K562 (cell line): ENCODE data around the gene PTPRZ1. TPM values are rescaled to one million over a fixed set of nuclear protein-coding genes. Genes with fewer than 3 reads are reported as not detected.

Experiments
- ATAC-seq: fragments of 200-7000 bp; cut with Tn5 transposase; 3 replicates; pipeline ENCODE4 v1.9.1; 2020; ENCODE audit warnings: moderate library complexity
- BruUV-seq: library from RNA; stranded (reverse); fragments of 400-500 nt; replicated peaks from 2 replicates; lab custom pipeline; 2021; lab: Mats Ljungman, UMichigan
- CTCF ChIA-PET: fragments of 300-600 bp; formaldehyde crosslinking; extraction: SDS; loops from one replicate; lab custom pipeline; 2021; ENCODE audit warnings: low intra/inter-chr PET ratio; lab: Yijun Ruan, JAX
- POLR2A ChIA-PET: fragments of 300-600, 350-650 bp; sonication (Branson Sonifier 250); formaldehyde crosslinking; extraction: SDS; loops from one replicate; lab custom pipeline; 2021; ENCODE audit warnings: antibody characterized with exemption, inconsistent platforms; lab: Yijun Ruan, JAX
- DNase-seq, 4 experiments: peaks; one replicate each; pipeline versions ENCODE4 v3.0.0 to v3.0.0-alpha.2; 2011 to 2018; ENCODE audit warnings: low spot score in 3 of 4, mixed read lengths in 3 of 4; ENCODE audit errors: extremely low read depth in 1 of 4
- FAIRE-seq: peaks from 2 replicates; lab custom pipeline; 2011; peaks lifted over from hg19 to GRCh38; lab: Jason Lieb, UNC
- H2AFZ ChIP-seq: 2 replicates; pipeline ENCODE4 v1.6.0; 2011; ENCODE audit warnings: low read depth, low read length, control low read depth, inconsistent platforms
- H3K27ac ChIP-seq: fragments of 200-600 bp; 3 replicates; pipeline ENCODE4 v1.8.0; 2011; ENCODE audit warnings: low read depth, mild to moderate bottlenecking, control low read depth, inconsistent platforms, low read length, moderate library complexity, mixed read lengths; ENCODE audit errors: extremely low read depth
- H3K27me3 ChIP-seq, 2 experiments: fragments of 300-600 bp in 1 of 2; 2 replicates in 1 of 2; 3 replicates in 1 of 2; pipeline versions ENCODE4 v1.6.0 to v1.8.0; 2011; ENCODE audit warnings: inconsistent platforms in 2 of 2, low read length in 2 of 2, mild to moderate bottlenecking in 1 of 2, mixed read lengths in 1 of 2, moderate library complexity in 1 of 2; ENCODE audit not compliant: control insufficient read depth in 2 of 2, insufficient read depth in 2 of 2
- H3K36me3 ChIP-seq: fragments of 300-600 bp; 3 replicates; pipeline ENCODE4 v1.8.0; 2011; ENCODE audit warnings: mild to moderate bottlenecking, low read length, inconsistent platforms; ENCODE audit not compliant: control insufficient read depth, insufficient read depth
- H3K4me1 ChIP-seq, 2 experiments: fragments of 200-600 bp in 1 of 2; replicated peaks in 1 of 2; 2 replicates in 1 of 2; 3 replicates in 1 of 2; pipeline versions ENCODE4 v1.5.1 to v1.8.0; 2011; ENCODE audit warnings: inconsistent platforms in 2 of 2, low read length in 2 of 2, mild to moderate bottlenecking in 1 of 2, mixed read lengths in 1 of 2, moderate library complexity in 1 of 2; ENCODE audit not compliant: control insufficient read depth in 2 of 2, insufficient read depth in 2 of 2
- H3K4me2 ChIP-seq: 2 replicates; pipeline ENCODE4 v1.6.1; 2011; ENCODE audit warnings: low read length, control low read depth, inconsistent platforms, mixed read lengths; ENCODE audit not compliant: insufficient read depth
- H3K4me3 ChIP-seq: fragments of 200-600 bp; sonication (generic), shearing (Covaris generic); 2 replicates; pipeline ENCODE4 v1.5.1; 2016; ENCODE audit warnings: control low read depth, inconsistent platforms
- H3K79me2 ChIP-seq: fragments of 200-600 bp; 3 replicates; pipeline ENCODE4 v1.8.0; 2011; ENCODE audit warnings: low read length, inconsistent platforms; ENCODE audit not compliant: control insufficient read depth, insufficient read depth
- H3K9ac ChIP-seq, 2 experiments: 2 replicates each; pipeline versions ENCODE4 v1.6.0 to v1.6.1; 2011; ENCODE audit warnings: low read depth in 2 of 2, low read length in 2 of 2, control low read depth in 1 of 2, inconsistent platforms in 1 of 2, mild to moderate bottlenecking in 1 of 2, mixed read lengths in 1 of 2; ENCODE audit not compliant: insufficient read depth in 1 of 2
- H3K9me1 ChIP-seq: one replicate; pipeline ENCODE4 v1.6.0; 2011; ENCODE audit warnings: inconsistent platforms, mild to moderate bottlenecking, low read length, moderate library complexity; ENCODE audit not compliant: control insufficient read depth, insufficient read depth
- H3K9me3 ChIP-seq: replicated peaks from 2 replicates; pipeline ENCODE4 v1.5.1; 2011; ENCODE audit warnings: low read depth, low read length, inconsistent platforms; ENCODE audit not compliant: control insufficient read depth, insufficient read depth
- H4K20me1 ChIP-seq: replicated peaks from 2 replicates; pipeline ENCODE4 v1.6.1; 2011; ENCODE audit warnings: low read length, inconsistent platforms, mixed read lengths; ENCODE audit not compliant: control insufficient read depth, insufficient read depth
- DEAF1 ChIP-seq: fragments of 450-650 bp; formaldehyde crosslinking; IDR thresholded peaks from 2 replicates; pipeline ENCODE4 v1.4.0; 2020; ENCODE audit warnings: mild to moderate bottlenecking, moderate library complexity
- MAFG ChIP-seq: fragments of 450-650 bp; conservative IDR thresholded peaks from 2 replicates; pipeline ENCODE4 v1.6.1; 2016; ENCODE audit warnings: missing genetic modification characterization, missing compliant biosample characterization
- MCM7 ChIP-seq, 2 experiments: fragments of 450-650 bp; IDR thresholded peaks; 2 replicates each; pipeline ENCODE4 v1.6.1; 2016 to 2018
- RBFOX2 ChIP-seq: fragments of 200-400 bp; formaldehyde crosslinking; IDR thresholded peaks from 2 replicates; pipeline ENCODE4 v1.6.1; 2017; ENCODE audit warnings: low read depth, mild to moderate bottlenecking, low read length, moderate library complexity
- SNRNP70 ChIP-seq: fragments of 200-400 bp; formaldehyde crosslinking; optimal IDR thresholded peaks from 2 replicates; pipeline ENCODE3; 2017; ENCODE audit warnings: low read depth, low read length
- TSC22D4 ChIP-seq: fragments of 450-650 bp; IDR thresholded peaks from 2 replicates; pipeline ENCODE4 v1.6.1; 2016; ENCODE audit warnings: missing genetic modification characterization, missing biosample characterization, control low read depth
- ZBTB8A ChIP-seq: fragments of 450-650 bp; IDR thresholded peaks from 2 replicates; pipeline ENCODE4 v1.6.1; 2018; ENCODE audit warnings: mild to moderate bottlenecking, moderate library complexity; ENCODE audit not compliant: partially characterized antibody
- ZEB2 ChIP-seq: fragments of 450-650 bp; IDR thresholded peaks from 2 replicates; pipeline ENCODE4 v1.6.1; 2016
- ZNF212 ChIP-seq: fragments of 450-650 bp; formaldehyde crosslinking; IDR thresholded peaks from 2 replicates; pipeline ENCODE4 v1.4.0; 2020; ENCODE audit warnings: mild to moderate bottlenecking
- ZNF316 ChIP-seq: fragments of 450-650 bp; IDR thresholded peaks from 2 replicates; pipeline ENCODE4 v1.6.1; 2016
- ZNF764 ChIP-seq: fragments of 250-450 bp; sonication (Bioruptor Pico); IDR thresholded peaks from 2 replicates; pipeline ENCODE4 v1.4.0; 2020; ENCODE audit warnings: low read depth, mild to moderate bottlenecking, moderate library complexity
- WGBS: fragments of 100-300 bp; shearing (Covaris generic); methylation state at CpG from one replicate; pipeline ENCODE4 v1.1.6; 2016; ENCODE audit warnings: low coverage, mixed read lengths; ENCODE audit not compliant: insufficient coverage; ENCODE audit errors: missing lambda C conversion rate; 5-methylcytosine and 5-hydroxymethylcytosine counted together
- in situ Hi-C: fragments of 300-500 bp; cut with MboI; formaldehyde crosslinking; loops from 4 replicates; pipeline ENCODE4 v1.15.0; 2018; ENCODE audit warnings: inconsistent platforms, mixed read lengths
- intact Hi-C: fragments of 100-400 bp; cut with micrococcal nuclease; formaldehyde crosslinking; loops from 2 replicates; pipeline ENCODE4 v1.14.2; 2022
- polyA plus RNA-seq, 8 experiments: library from polyadenylated mRNA; depleted of rRNA in 4 of 8; stranded (reverse) in 5 of 8; unstranded in 3 of 8; fragments of >200 nt; fragmentation: Nextera tagmentation in 2 of 8; fragmentation: Illumina TruSeq in 1 of 8; extraction: Ambion mirVana in 2 of 8; extraction: Trizol in 1 of 8; gene quantifications; 2 replicates each; pipeline versions ENCODE4 v1.2.1 to v1.2.3, GENCODE V29; 2011 to 2014; ENCODE audit warnings: inconsistent platforms in 1 of 8, missing spikeins in 1 of 8
- total RNA-seq, 7 experiments: library from RNA; depleted of rRNA in 6 of 7; stranded (reverse); fragments of >200 nt in 6 of 7; fragmentation: Illumina TruSeq in 2 of 7; extraction: Trizol in 2 of 7; gene quantifications; 2 replicates each; pipeline versions ENCODE4 v1.2.1 to v1.2.3, GENCODE V29; 2011 to 2021; ENCODE audit warnings: low replicate concordance in 1 of 7
- TF ChIP-seq, protein P1 (sequence below): fragments of 450-650 bp; formaldehyde crosslinking; conservative IDR thresholded peaks from 2 replicates; pipeline ENCODE4 v1.4.0; 2022; ENCODE audit warnings: mild to moderate bottlenecking, missing genetic modification characterization

PTPRZ1 gene
- total and polyA plus RNA-seq, 9 of the 15 experiments (the other 6 are each of a cell fraction or from before 2014, with no cell fraction given): 0.04 TPM; not detected in 7

DNA sequence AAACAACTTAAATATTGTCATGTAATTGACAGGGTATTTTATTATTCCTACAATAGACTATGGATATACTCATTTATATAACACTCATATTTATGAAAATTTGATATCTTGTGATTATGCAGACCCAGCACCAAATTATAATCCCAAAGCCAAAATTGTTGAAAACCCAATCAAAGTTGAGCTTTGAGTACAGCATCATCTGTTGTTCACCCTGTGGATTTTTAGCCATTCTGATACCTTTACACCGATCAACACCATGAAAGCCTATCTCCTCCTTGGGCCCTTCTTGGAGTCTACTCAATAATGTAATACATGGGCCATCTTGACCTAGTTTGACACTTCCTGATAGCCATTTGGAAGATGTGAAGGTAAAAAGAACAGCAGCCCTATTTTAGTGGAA is 221.6 kb downstream of the PTPRZ1 start (continued):
- TF ChIP-seq, protein P1, sequence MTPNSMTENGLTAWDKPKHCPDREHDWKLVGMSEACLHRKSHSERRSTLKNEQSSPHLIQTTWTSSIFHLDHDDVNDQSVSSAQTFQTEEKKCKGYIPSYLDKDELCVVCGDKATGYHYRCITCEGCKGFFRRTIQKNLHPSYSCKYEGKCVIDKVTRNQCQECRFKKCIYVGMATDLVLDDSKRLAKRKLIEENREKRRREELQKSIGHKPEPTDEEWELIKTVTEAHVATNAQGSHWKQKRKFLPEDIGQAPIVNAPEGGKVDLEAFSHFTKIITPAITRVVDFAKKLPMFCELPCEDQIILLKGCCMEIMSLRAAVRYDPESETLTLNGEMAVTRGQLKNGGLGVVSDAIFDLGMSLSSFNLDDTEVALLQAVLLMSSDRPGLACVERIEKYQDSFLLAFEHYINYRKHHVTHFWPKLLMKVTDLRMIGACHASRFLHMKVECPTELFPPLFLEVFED: no peak
- no peak for TF ChIP-seq SNRNP70
- TF ChIP-seq ZBTB8A: no peak
- no peak for TF ChIP-seq DEAF1 (CRISPR knock-in tag)
- no peak for TF ChIP-seq RBFOX2
- TF ChIP-seq ZNF764 (CRISPR knock-in tag): no peak
- TF ChIP-seq ZNF212: no peak
- no peak for TF ChIP-seq MCM7 (IDR thresholded peaks at IDR 0.05)

- FAIRE-seq (no peak), ATAC-seq (no peak), DNase-seq (no peak)
- H3K4me3 ChIP-seq: no peak overlapping the region
- BruUV-seq: no TSS peak
- H3K36me3 ChIP-seq: no peaks in the 10 kb centered on the region
- POLR2A ChIA-PET: interaction anchor here (0.6 kb wide), 1 partner anchor 1602 kb away, joined by 3 read pairs; no protein-coding TSS in a partner anchor
- H3K9me1 ChIP-seq: no peaks in the 10 kb centered on the region
- H3K27me3 ChIP-seq: no peaks in the 10 kb centered on the region
- no peaks in the 10 kb centered on the region for H4K20me1 ChIP-seq
- no peak overlapping the region for H3K27ac ChIP-seq
- intact Hi-C loops: no loop called here
- CTCF ChIA-PET: no interaction called here
- no peak overlapping the region for H3K9ac ChIP-seq
- TF ChIP-seq MAFG (tag): peak; percentile 38; the same call in 1 of the 2 replicates
- no peak for TF ChIP-seq ZEB2
- no peak for TF ChIP-seq TSC22D4 (tag)
- peak; percentile 62 for TF ChIP-seq ZNF316
- WGBS: under 1% methylated on average over 4 of the region's 4 CpGs
- H3K4me1 ChIP-seq: no peaks in the 10 kb centered on the region
- no peak overlapping the region for H3K4me2 ChIP-seq
- peaks cover 2% of the 10 kb centered on the region; the same call in 1 of the 2 replicates for H3K9me3 ChIP-seq
- H3K79me2 ChIP-seq: no peaks in the 10 kb centered on the region
- H2AFZ ChIP-seq: no peak overlapping the region
- in situ Hi-C loops: no loop called here
These were observed 222.7 kb downstream of the PTPRZ1 start for GRCh38 chr7:122095642-122096041.
